ENCODE measurements around the gene OSBPL2. TPM values are rescaled to one million over a fixed set of nuclear protein-coding genes. Genes with fewer than 3 reads are reported as not detected.

Gene OSBPL2
- total RNA-seq, 1 experiment from 2014 or later: 26.3 TPM

DNA sequence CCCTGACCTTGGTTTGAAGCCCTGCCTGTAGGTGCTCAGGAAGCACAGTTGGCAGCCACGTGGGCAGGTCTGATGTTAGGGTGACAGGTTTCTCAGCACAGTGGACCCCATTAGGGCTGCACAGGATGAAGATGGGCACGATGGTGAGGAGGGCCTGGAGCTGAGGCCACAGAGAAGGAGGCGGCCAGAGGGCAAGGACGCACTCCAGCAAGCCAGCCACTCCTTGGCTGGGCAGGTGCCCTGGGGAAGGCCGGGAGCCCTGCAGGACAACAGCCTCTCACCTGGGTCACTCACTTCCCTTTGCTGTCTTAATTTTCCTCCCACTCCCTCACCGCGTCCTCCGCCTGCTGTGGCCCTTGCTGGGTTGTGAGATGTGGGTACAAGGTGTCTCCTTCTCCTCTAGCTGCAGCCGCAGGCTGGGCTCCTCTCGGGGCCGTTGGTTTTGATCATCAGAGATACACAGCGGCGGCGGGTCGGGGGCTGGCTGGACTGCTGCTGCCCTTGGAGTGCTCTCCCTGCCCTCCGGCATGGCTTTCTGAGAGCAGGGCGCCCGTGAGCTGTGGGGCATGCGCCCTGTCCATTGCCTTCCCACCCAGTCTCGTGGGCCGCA lies 5.7 kb downstream of the OSBPL2 start:
- H3K4me3 ChIP-seq (ENCODE audit: low read depth, low read length, poor library complexity, severe bottlenecking): no peak overlapping the region
- H3K36me3 ChIP-seq (ENCODE audit: insufficient read depth, low read length, poor library complexity, severe bottlenecking): no peaks in the 10 kb centered on the region
- no TSS peak for BruUV-seq (replicated peaks)
- CTCF ChIA-PET: no interaction called here
- no peaks in the 10 kb centered on the region for H3K4me1 ChIP-seq (ENCODE audit: insufficient read depth, low read length, poor library complexity, severe bottlenecking)
- DNase-seq (ENCODE audit: low spot score): no peak
- no peak overlapping the region for H3K27ac ChIP-seq (ENCODE audit: low read depth, low read length, poor library complexity, severe bottlenecking)
- TF ChIP-seq EZH2 (IDR thresholded peaks at IDR 0.05; ENCODE audit: borderline replicate concordance, low read depth, low read length, poor library complexity, severe bottlenecking): no peak
- TF ChIP-seq, protein P1, sequence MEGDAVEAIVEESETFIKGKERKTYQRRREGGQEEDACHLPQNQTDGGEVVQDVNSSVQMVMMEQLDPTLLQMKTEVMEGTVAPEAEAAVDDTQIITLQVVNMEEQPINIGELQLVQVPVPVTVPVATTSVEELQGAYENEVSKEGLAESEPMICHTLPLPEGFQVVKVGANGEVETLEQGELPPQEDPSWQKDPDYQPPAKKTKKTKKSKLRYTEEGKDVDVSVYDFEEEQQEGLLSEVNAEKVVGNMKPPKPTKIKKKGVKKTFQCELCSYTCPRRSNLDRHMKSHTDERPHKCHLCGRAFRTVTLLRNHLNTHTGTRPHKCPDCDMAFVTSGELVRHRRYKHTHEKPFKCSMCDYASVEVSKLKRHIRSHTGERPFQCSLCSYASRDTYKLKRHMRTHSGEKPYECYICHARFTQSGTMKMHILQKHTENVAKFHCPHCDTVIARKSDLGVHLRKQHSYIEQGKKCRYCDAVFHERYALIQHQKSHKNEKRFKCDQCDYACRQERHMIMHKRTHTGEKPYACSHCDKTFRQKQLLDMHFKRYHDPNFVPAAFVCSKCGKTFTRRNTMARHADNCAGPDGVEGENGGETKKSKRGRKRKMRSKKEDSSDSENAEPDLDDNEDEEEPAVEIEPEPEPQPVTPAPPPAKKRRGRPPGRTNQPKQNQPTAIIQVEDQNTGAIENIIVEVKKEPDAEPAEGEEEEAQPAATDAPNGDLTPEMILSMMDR (conservative IDR thresholded peaks at IDR 0.05; ENCODE audit: low read depth, low read length): no peak
- H3K9me3 ChIP-seq (ENCODE audit: low read depth, low read length, poor library complexity, severe bottlenecking): no peaks in the 10 kb centered on the region
- POLR2A ChIA-PET (ENCODE audit: low non-redundant PET): no interaction called here
- no peaks in the 10 kb centered on the region for H3K27me3 ChIP-seq (replicated peaks; ENCODE audit: insufficient read depth, low read depth, low read length, poor library complexity)
- intact Hi-C loops (cut with micrococcal nuclease; ENCODE audit: unreplicated experiment): no loop called here

DNA sequence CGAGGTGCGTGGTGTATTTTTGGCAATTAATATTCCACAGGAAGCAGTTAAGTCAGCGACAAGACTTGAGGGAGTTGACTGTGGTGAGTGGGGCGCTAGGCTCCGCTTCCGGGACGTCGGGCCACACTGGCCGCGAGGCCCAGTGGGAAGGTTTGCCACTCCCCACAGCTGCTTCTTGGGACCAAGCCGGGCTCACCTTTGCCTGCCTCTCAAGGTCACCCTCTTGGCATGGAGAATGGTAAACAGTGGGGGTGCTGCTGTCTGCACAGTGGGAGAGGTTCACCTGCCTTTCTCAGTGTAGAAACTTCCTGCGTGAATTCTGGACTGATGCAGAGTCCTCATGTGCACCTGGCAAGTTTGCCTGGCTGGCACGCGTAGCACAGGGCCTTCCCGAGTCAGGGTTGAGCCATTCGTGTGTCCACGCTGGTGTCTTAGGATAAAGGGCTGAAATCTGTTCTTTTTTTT lies 6.4 kb downstream of the OSBPL2 start:
- DNase-seq (ENCODE audit: low spot score): no peak
- no peaks in the 10 kb centered on the region for H3K27me3 ChIP-seq (replicated peaks; ENCODE audit: insufficient read depth, low read depth, low read length, poor library complexity)
- POLR2A ChIA-PET (ENCODE audit: low non-redundant PET): no interaction called here
- intact Hi-C loops (cut with micrococcal nuclease; ENCODE audit: unreplicated experiment): no loop called here
- TF ChIP-seq EZH2 (IDR thresholded peaks at IDR 0.05; ENCODE audit: borderline replicate concordance, low read depth, low read length, poor library complexity, severe bottlenecking): no peak
- TF ChIP-seq, protein P1 (conservative IDR thresholded peaks at IDR 0.05; ENCODE audit: low read depth, low read length): no peak
- no peak overlapping the region for H3K4me3 ChIP-seq (ENCODE audit: low read depth, low read length, poor library complexity, severe bottlenecking)
- BruUV-seq (replicated peaks): no TSS peak
- no peaks in the 10 kb centered on the region for H3K36me3 ChIP-seq (ENCODE audit: insufficient read depth, low read length, poor library complexity, severe bottlenecking)
- CTCF ChIA-PET: no interaction called here
- no peaks in the 10 kb centered on the region for H3K4me1 ChIP-seq (ENCODE audit: insufficient read depth, low read length, poor library complexity, severe bottlenecking)
- no peaks in the 10 kb centered on the region for H3K9me3 ChIP-seq (ENCODE audit: low read depth, low read length, poor library complexity, severe bottlenecking)
- no peak overlapping the region for H3K27ac ChIP-seq (ENCODE audit: low read depth, low read length, poor library complexity, severe bottlenecking)

DNA sequence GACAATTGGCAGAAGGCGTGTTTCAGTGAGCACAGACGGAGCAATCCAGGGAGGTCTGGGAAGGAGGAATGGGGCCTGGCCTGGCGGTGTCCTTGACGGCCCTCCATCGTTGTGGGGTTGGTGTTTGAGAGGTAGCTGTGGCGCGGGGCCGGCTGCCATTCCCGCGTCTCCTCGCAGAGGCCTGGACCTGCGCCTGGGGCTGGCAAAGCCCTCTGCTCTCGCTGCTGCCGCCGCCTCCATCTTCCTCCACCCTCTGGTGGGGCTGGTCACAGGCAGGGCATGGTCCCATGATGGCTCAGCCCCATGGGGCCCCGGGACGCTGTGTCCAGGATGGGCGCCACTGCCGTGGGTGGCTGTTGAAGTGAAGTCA lies 7.6 kb downstream of the OSBPL2 start:
- no peak overlapping the region for H3K27ac ChIP-seq (ENCODE audit: low read depth, low read length, poor library complexity, severe bottlenecking)
- ChIA-PET POLR2A (ENCODE audit: low non-redundant PET) (no interaction called here), CTCF (no interaction called here)
- intact Hi-C loops (cut with micrococcal nuclease; ENCODE audit: unreplicated experiment): no loop called here
- no peak for TF ChIP-seq EZH2 (IDR thresholded peaks at IDR 0.05; ENCODE audit: borderline replicate concordance, low read depth, low read length, poor library complexity, severe bottlenecking)
- TF ChIP-seq, protein P1 (conservative IDR thresholded peaks at IDR 0.05; ENCODE audit: low read depth, low read length): no peak
- DNase-seq (ENCODE audit: low spot score): no peak
- no peaks in the 10 kb centered on the region for H3K9me3 ChIP-seq (ENCODE audit: low read depth, low read length, poor library complexity, severe bottlenecking)
- no peak overlapping the region for H3K4me3 ChIP-seq (ENCODE audit: low read depth, low read length, poor library complexity, severe bottlenecking)
- H3K36me3 ChIP-seq (ENCODE audit: insufficient read depth, low read length, poor library complexity, severe bottlenecking): no peaks in the 10 kb centered on the region
- no TSS peak for BruUV-seq (replicated peaks)
- H3K27me3 ChIP-seq (replicated peaks; ENCODE audit: insufficient read depth, low read depth, low read length, poor library complexity): no peaks in the 10 kb centered on the region
- H3K4me1 ChIP-seq (ENCODE audit: insufficient read depth, low read length, poor library complexity, severe bottlenecking): no peaks in the 10 kb centered on the region
